IMR-90 (cell line): ENCODE data around the gene AP1M2. TPM values are rescaled to one million over a fixed set of nuclear protein-coding genes. Genes with fewer than 3 reads are reported as not detected.

Experiments
- ATAC-seq: fragments of 200-7000 bp; cut with Tn5 transposase; 2 replicates; pipeline ENCODE4 v1.9.1; 2020; ENCODE audit warnings: low read depth, mild to moderate bottlenecking, moderate library complexity
- BruUV-seq: library from RNA; stranded (reverse); fragments of 400-500 nt; replicated peaks from 2 replicates; lab custom pipeline; 2021; lab: Mats Ljungman, UMichigan
- CTCF ChIA-PET: fragments of 300-600 bp; formaldehyde crosslinking; extraction: SDS; loops from one replicate; lab custom pipeline; 2021; ENCODE audit warnings: antibody characterized with exemption; lab: Yijun Ruan, JAX
- POLR2A ChIA-PET: fragments of 300-600 bp; sonication (Branson Sonifier 250); formaldehyde crosslinking; loops from one replicate; lab custom pipeline; 2022; ENCODE audit warnings: antibody characterized with exemption; ENCODE audit not compliant: unreplicated experiment; lab: Charles Lee
- DNase-seq: peaks from one replicate; pipeline ENCODE4 v3.0.0; 2013
- H2AFZ ChIP-seq: replicated peaks from 2 replicates; pipeline ENCODE3; 2013; ENCODE audit warnings: low read length, mild to moderate bottlenecking; ENCODE audit not compliant: poor library complexity
- H2AK5ac ChIP-seq: 2 replicates; pipeline ENCODE4 v1.6.1; 2013; ENCODE audit warnings: low read depth, low read length, inconsistent platforms
- H2AK9ac ChIP-seq: replicated peaks from 2 replicates; pipeline ENCODE3; 2013; ENCODE audit warnings: mild to moderate bottlenecking, low read depth, low read length, moderate library complexity; ENCODE audit not compliant: poor library complexity
- H2BK120ac ChIP-seq: 2 replicates; pipeline ENCODE4 v1.6.1; 2013; ENCODE audit warnings: low read depth, low read length, inconsistent platforms
- H2BK15ac ChIP-seq: 3 replicates; pipeline ENCODE4 v1.6.1; 2013; ENCODE audit warnings: low read depth, low read length, inconsistent platforms
- H2BK20ac ChIP-seq: 2 replicates; pipeline ENCODE4 v1.6.1; 2013; ENCODE audit warnings: low read depth, mild to moderate bottlenecking, inconsistent platforms, low read length, moderate library complexity
- H2BK5ac ChIP-seq: 2 replicates; pipeline ENCODE4 v1.6.1; 2013; ENCODE audit warnings: mild to moderate bottlenecking, low read depth, low read length, inconsistent platforms; ENCODE audit not compliant: poor library complexity, severe bottlenecking
- H3K14ac ChIP-seq: replicated peaks from 2 replicates; pipeline ENCODE4 v1.6.1; 2013; ENCODE audit warnings: low read depth, low read length, inconsistent platforms
- H3K18ac ChIP-seq: 2 replicates; pipeline ENCODE4 v1.6.1; 2013; ENCODE audit warnings: low read depth, low read length, control low read depth
- H3K23ac ChIP-seq: 2 replicates; pipeline ENCODE4 v1.6.1; 2013; ENCODE audit warnings: low read depth, low read length, inconsistent platforms
- H3K27ac ChIP-seq: 2 replicates; pipeline ENCODE4 v1.5.1; 2013; ENCODE audit warnings: mild to moderate bottlenecking, control low read depth, low read length; ENCODE audit not compliant: insufficient read depth
- H3K27me3 ChIP-seq: 2 replicates; pipeline ENCODE4 v1.6.1; 2013; ENCODE audit warnings: low read length; ENCODE audit not compliant: control insufficient read depth, insufficient read depth
- H3K36me3 ChIP-seq: 2 replicates; pipeline ENCODE4 v1.6.1; 2013; ENCODE audit warnings: low read length, mixed read lengths; ENCODE audit not compliant: control insufficient read depth, insufficient read depth
- H3K4ac ChIP-seq: 2 replicates; pipeline ENCODE4 v1.6.1; 2013; ENCODE audit warnings: low read depth, low read length, inconsistent platforms
- H3K4me1 ChIP-seq: 2 replicates; pipeline ENCODE4 v1.6.1; 2013; ENCODE audit warnings: low read length, mixed read lengths; ENCODE audit not compliant: control insufficient read depth, insufficient read depth
- H3K4me2 ChIP-seq: 2 replicates; pipeline ENCODE4 v1.6.1; 2013; ENCODE audit warnings: low read depth, mild to moderate bottlenecking, control low read depth, low read length, moderate library complexity
- H3K4me3 ChIP-seq: 2 replicates; pipeline ENCODE4 v1.5.1; 2013; ENCODE audit warnings: low read depth, mild to moderate bottlenecking, control low read depth, low read length, moderate library complexity; ENCODE audit not compliant: insufficient read depth
- H3K56ac ChIP-seq: 2 replicates; pipeline ENCODE4 v1.6.1; 2013; ENCODE audit warnings: low read length, inconsistent platforms; ENCODE audit not compliant: insufficient read depth; ENCODE audit errors: extremely low read depth
- H3K79me1 ChIP-seq, 2 experiments: 2 replicates each; pipeline ENCODE4 v1.6.1; 2013; ENCODE audit warnings: low read length in 2 of 2, inconsistent platforms in 1 of 2, low read depth in 1 of 2
- H3K9ac ChIP-seq: 2 replicates; pipeline ENCODE4 v1.6.1; 2013; ENCODE audit warnings: low read depth, low read length, control low read depth
- H3K9me1 ChIP-seq: 2 replicates; pipeline ENCODE4 v1.6.1; 2013; ENCODE audit warnings: low read length, inconsistent platforms; ENCODE audit not compliant: insufficient read depth
- H3K9me3 ChIP-seq: 2 replicates; pipeline ENCODE4 v1.6.1; 2013; ENCODE audit warnings: low read length; ENCODE audit not compliant: control insufficient read depth, insufficient read depth
- H4K20me1 ChIP-seq: 2 replicates; pipeline ENCODE4 v1.6.1; 2013; ENCODE audit warnings: low read length, inconsistent platforms; ENCODE audit not compliant: insufficient read depth
- H4K5ac ChIP-seq: 2 replicates; pipeline ENCODE4 v1.6.1; 2013; ENCODE audit warnings: mild to moderate bottlenecking, low read depth, low read length, control low read depth
- H4K8ac ChIP-seq, 2 experiments: 2 replicates each; pipeline ENCODE4 v1.6.1; 2013; ENCODE audit warnings: low read depth in 2 of 2, low read length in 2 of 2, control low read depth in 1 of 2, inconsistent platforms in 1 of 2
- H4K91ac ChIP-seq: 2 replicates; pipeline ENCODE4 v1.6.1; 2013; ENCODE audit warnings: low read depth, low read length, inconsistent platforms; ENCODE audit not compliant: insufficient read depth
- CHD1 ChIP-seq: IDR thresholded peaks from 2 replicates; pipeline ENCODE4 v1.6.1; 2012; ENCODE audit warnings: low read depth, low read length, improper control_type of control experiment
- FOS ChIP-seq: fragments of 150-350 bp; IDR thresholded peaks from 2 replicates; pipeline ENCODE4 v1.6.1; 2016; ENCODE audit warnings: low read depth, low read length
- MAFK ChIP-seq: IDR thresholded peaks from 2 replicates; pipeline ENCODE4 v1.6.1; 2012; ENCODE audit warnings: low read depth, low read length, improper control_type of control experiment
- MAZ ChIP-seq: IDR thresholded peaks from 2 replicates; pipeline ENCODE4 v1.6.1; 2012; ENCODE audit warnings: low read depth, mild to moderate bottlenecking, low read length, improper control_type of control experiment, moderate library complexity, borderline replicate concordance
- RCOR1 ChIP-seq: IDR thresholded peaks from 2 replicates; pipeline ENCODE4 v1.6.1; 2012; ENCODE audit warnings: mild to moderate bottlenecking, low read length, improper control_type of control experiment; ENCODE audit not compliant: insufficient replicate concordance
- RFX5 ChIP-seq: IDR thresholded peaks from 2 replicates; pipeline ENCODE4 v1.8.0; 2012; ENCODE audit warnings: low read depth, mild to moderate bottlenecking, low read length, moderate library complexity
- WGBS, 2 experiments: methylation state at CpG; one replicate each; pipeline versions ENCODE4 v1.1.5 to v1.1.7; 2013; ENCODE audit warnings: missing lambda C conversion rate in 2 of 2; ENCODE audit not compliant: insufficient read length in 1 of 2; ENCODE audit errors: extremely low coverage in 2 of 2; 5-methylcytosine and 5-hydroxymethylcytosine counted together
- dilution Hi-C: fragments of 300-500 bp; cut with HindIII; formaldehyde crosslinking; loops from one replicate; pipeline ENCODE4 v1.14.3; 2018; ENCODE audit warnings: low sequenced_read_pairs; ENCODE audit not compliant: unreplicated experiment
- in situ Hi-C: fragments of 300-500 bp; cut with MboI; formaldehyde crosslinking; loops from 3 replicates; pipeline ENCODE4 v1.14.3; 2019; ENCODE audit warnings: low sequenced_read_pairs, inconsistent platforms, mixed read lengths
- intact Hi-C: fragments of 100-400 bp; cut with micrococcal nuclease; formaldehyde crosslinking; loops from 2 replicates; pipeline ENCODE4 v1.10.0; 2022
- polyA plus RNA-seq, 3 experiments: library from polyadenylated mRNA; depleted of rRNA; stranded (reverse); fragments of >200 nt; gene quantifications; 2 replicates each; pipeline ENCODE4 v1.2.3, GENCODE V29; 2012; ENCODE audit warnings: low replicate concordance in 1 of 3
- total RNA-seq: library from RNA; depleted of rRNA; stranded (reverse); fragments of >200 nt; gene quantifications from 2 replicates; pipeline ENCODE4 v1.2.3, GENCODE V29; 2012
- TF ChIP-seq, protein P1 (sequence below): conservative IDR thresholded peaks from 2 replicates; pipeline ENCODE4 v1.5.1; 2012; ENCODE audit warnings: mild to moderate bottlenecking, low read depth, low read length, improper control_type of control experiment

The AP1M2 gene
- total and polyA plus RNA-seq, 2 of the 4 experiments (the other 2 are of a cell fraction): 0.17 TPM; not detected in 1

DNA sequence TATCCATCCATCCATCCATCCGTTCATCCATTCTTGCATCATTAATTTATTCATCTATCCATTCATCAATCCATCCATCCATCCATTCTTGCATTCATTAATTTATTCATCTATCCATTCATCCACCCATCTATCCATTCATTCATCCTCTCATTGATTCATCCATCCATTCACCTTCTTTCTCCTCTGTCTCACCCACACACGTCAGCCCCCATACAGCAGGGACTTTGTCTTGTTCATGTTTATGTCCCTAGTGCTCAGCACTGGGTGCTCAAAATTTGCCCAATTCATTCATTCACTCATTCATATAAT, 683 bp upstream of the AP1M2 start:
- Histone ChIP-seq H3K56ac (no peak overlapping the region), H3K14ac (no peak overlapping the region), H2AK5ac (no peak overlapping the region), H3K9ac (no peak overlapping the region), H2AK9ac (no peak overlapping the region), H3K4me3 (no peak overlapping the region), H3K36me3 (no peaks in the 10 kb centered on the region), H2BK5ac (no peak overlapping the region), H3K27me3 (peaks cover 19% of the 10 kb centered on the region), H2AFZ (no peak overlapping the region), H2BK20ac (no peak overlapping the region), H4K91ac (no peak overlapping the region), H3K18ac (no peak overlapping the region), H3K4ac (no peak overlapping the region), H3K79me1 (no peaks in the 10 kb centered on the region), H3K4me1 (no peaks in the 10 kb centered on the region), H4K5ac (no peak overlapping the region), H3K9me1 (no peaks in the 10 kb centered on the region; the same call in 1 of the 2 replicates), H3K27ac (no peak overlapping the region), H2BK120ac (no peak overlapping the region), H4K8ac (no peak overlapping the region), H3K9me3 (peaks cover 3% of the 10 kb centered on the region; the same call in 1 of the 2 replicates), H3K4me2 (no peak overlapping the region), H2BK15ac (no peak overlapping the region), H4K20me1 (no peaks in the 10 kb centered on the region), H3K23ac (no peak overlapping the region)
- ATAC-seq (no peak), DNase-seq (no peak)
- POLR2A ChIA-PET: no interaction called here
- in situ Hi-C loops: no loop called here
- dilution Hi-C loops: no loop called here
- no TSS peak for BruUV-seq
- TF ChIP-seq CHD1 (no peak), MAFK (no peak), MAZ (no peak), RFX5 (no peak), RCOR1 (no peak), FOS (no peak)
- TF ChIP-seq, protein P1, sequence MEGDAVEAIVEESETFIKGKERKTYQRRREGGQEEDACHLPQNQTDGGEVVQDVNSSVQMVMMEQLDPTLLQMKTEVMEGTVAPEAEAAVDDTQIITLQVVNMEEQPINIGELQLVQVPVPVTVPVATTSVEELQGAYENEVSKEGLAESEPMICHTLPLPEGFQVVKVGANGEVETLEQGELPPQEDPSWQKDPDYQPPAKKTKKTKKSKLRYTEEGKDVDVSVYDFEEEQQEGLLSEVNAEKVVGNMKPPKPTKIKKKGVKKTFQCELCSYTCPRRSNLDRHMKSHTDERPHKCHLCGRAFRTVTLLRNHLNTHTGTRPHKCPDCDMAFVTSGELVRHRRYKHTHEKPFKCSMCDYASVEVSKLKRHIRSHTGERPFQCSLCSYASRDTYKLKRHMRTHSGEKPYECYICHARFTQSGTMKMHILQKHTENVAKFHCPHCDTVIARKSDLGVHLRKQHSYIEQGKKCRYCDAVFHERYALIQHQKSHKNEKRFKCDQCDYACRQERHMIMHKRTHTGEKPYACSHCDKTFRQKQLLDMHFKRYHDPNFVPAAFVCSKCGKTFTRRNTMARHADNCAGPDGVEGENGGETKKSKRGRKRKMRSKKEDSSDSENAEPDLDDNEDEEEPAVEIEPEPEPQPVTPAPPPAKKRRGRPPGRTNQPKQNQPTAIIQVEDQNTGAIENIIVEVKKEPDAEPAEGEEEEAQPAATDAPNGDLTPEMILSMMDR: no peak
- WGBS, 2 experiments: 86 to 100% methylated on average over 1 of the region's 2 CpGs
- intact Hi-C loops: no loop called here
- CTCF ChIA-PET: no interaction called here
